Fibroblast of pulmonary artery (primary cell): ENCODE results near the gene COL4A2.

Source experiments
- DNase-seq: peaks from one replicate; pipeline ENCODE4 v3.0.0-alpha.2; 2010; ENCODE audit warnings: low read depth
- H3K4me3 ChIP-seq: replicated peaks from 2 replicates; pipeline ENCODE4 v1.5.1; 2011; ENCODE audit warnings: low read depth, mild to moderate bottlenecking, control low read depth, low read length, moderate library complexity
- CTCF ChIP-seq: IDR thresholded peaks from 2 replicates; pipeline ENCODE4 v1.5.1; 2011; ENCODE audit warnings: mild to moderate bottlenecking, control low read depth, low read length, inconsistent platforms; ENCODE audit errors: missing control alignments

Gene COL4A2

GRCh38 chr13:110371550-110372465, 64.7 kb downstream of the COL4A2 start:
- peak; percentile 61 for DNase-seq
- H3K4me3 ChIP-seq, result no peak overlapping the region
- no peak for TF ChIP-seq CTCF

DNA sequence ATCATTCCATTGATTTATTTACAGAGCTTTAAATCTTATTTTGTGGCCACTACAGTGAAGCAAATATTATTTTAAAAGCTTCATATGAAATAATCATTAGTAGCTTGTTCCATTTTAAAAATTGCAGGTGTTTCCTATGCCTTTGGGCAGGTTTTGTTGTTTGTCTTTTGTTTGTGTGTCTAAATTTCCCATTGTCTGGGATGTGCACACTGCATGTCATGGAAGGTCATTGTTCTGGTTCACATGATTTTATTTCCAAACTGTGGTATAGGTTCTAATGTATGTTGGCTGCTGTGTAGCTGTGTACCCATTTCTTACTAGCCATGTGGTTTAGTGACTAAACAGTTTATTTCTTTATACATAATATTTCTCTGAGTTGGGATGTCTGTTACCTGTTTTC, 65.6 kb downstream of the COL4A2 start:
- TF ChIP-seq CTCF, result no peak
- no peak for DNase-seq

DNA sequence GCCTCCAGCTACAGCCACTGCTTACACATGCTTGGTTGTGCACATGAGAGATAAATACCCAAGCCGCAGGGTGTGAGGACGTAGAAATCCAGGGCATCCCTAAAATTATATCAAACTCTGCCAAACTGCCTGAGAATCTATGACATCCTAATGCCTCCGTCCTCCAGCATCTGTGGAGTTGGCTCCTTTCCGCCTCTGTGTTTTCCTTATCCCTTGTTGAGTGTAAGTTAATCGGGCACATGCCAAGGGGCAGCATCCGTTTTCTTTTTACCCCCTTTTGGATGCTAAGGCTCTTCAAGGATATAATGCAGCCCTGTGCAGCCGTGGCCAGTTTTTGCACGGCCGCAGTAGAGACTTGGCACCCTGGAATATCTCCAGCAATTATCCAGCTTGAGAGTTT, 66.5 kb downstream of the COL4A2 start:
- no peak overlapping the region for H3K4me3 ChIP-seq
- no peak for TF ChIP-seq CTCF
- DNase-seq, result no peak

More for the DNA sequence above, 65.6 kb downstream of the COL4A2 start:
- no peak overlapping the region for H3K4me3 ChIP-seq

GRCh38 chr13:110374431-110375370, 67.6 kb downstream of the COL4A2 start:
- no peak overlapping the region for H3K4me3 ChIP-seq
- DNase-seq, result no peak
- no peak for TF ChIP-seq CTCF

DNA sequence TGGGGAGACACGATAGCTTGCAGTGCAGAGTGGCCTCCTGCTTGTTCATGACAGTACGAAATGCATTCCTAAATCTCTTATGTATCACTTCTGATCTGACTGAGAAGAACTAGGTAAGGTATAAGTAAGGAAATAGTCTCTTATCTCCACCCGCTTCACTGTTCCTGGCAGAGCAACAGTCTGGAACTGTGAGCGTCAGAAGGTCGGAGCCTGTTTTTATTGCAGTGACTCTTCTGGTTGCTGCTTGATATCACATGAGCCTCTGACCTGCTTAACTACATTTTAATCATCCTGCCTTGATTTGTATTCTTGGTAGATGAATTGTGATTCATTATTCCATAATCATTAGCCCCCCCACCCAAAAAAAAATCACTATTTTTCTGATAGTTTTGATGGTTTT, 69.0 kb downstream of the COL4A2 start:
- TF ChIP-seq CTCF, result no peak
- DNase-seq, result no peak
- no peak overlapping the region for H3K4me3 ChIP-seq

GRCh38 chr13:110377178-110377825, 70.2 kb downstream of the COL4A2 start:
- no peak for TF ChIP-seq CTCF
- no peak overlapping the region for H3K4me3 ChIP-seq
- no peak for DNase-seq
